Stimulated activated CD8-positive, alpha-beta memory T cell treated with anti-CD3 and anti-CD28 coated beads, Interleukin-7, amount 100 ng/mL, for 24 hours (primary cell): Measurements from ENCODE around the gene DST.
"Not testable (repeated sequence)": the region's sequence is repeated elsewhere in the genome, so short reads cannot be mapped to it uniquely, and the experiment has no call there.

Experiments used
- DNase-seq: peaks from one replicate; pipeline ENCODE4 v3.0.0-alpha.2; 2020; ENCODE audit warnings: low read depth

Gene DST

DNA sequence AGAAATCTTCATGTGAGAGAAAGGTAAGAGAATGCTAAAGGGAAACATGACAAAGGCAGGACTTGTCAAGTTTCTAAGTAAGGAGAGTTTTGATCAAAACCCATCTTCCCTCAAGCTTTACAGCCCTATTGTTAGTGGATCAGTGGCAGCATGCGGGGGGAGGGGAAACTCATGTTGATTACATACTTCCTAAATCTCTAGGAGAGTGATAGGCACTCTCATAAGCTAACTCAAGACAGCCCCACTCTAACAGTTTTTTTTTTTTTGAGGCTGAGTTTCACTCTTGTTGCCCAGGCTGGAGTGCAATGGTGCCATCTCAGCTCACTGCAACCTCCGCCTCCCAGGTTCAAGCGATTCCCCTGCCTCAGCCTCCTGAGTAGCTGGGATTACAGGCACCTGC lies 18.6 kb upstream of the DST start:
- DNase-seq: not testable (repeated sequence)

GRCh38 chr6:56660381-56660730 lies 17.7 kb upstream of the DST start:
- no peak for DNase-seq

- no peak for DNase-seq
Measured at GRCh38 chr6:56659721-56660380, 17.2 kb upstream of the DST start.

DNA sequence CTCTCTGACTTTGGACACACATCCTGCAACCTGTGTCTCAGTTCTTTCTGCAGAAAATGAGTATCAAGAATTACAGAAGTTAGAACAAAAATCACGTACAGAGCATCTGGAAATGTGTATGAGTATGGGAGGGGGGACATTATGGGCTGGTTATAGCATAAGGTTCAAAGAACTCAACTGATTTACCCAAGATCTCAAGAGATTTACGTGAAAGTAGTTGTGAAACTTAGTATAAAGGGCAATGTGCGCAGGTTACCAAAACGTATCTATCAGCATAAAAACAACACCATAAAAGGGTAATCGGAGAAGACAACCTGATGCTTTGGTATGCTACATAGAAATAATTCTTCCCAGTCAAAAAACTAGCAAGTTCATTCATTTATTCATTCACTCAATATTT lies 15.6 kb upstream of the DST start:
- no peak for DNase-seq

DNA sequence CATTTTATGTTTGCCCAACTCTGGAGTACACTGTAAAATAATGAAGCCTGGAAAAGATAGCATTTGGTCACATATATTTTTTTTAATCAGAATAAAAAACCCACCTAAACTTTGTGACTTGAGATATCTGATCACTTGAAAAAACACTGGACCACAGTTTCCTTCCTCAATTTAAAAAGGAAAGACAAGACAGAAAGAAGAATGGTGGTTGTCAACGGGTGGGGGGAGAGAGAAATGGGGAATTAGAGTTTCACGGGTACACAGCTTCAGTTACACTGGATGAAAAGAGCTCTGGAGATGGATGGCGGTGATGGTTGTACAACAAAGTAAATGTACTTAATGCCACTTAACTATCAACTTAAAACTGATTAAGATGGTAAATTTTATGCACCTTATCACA lies 14.7 kb upstream of the DST start:
- DNase-seq: no peak

DNA sequence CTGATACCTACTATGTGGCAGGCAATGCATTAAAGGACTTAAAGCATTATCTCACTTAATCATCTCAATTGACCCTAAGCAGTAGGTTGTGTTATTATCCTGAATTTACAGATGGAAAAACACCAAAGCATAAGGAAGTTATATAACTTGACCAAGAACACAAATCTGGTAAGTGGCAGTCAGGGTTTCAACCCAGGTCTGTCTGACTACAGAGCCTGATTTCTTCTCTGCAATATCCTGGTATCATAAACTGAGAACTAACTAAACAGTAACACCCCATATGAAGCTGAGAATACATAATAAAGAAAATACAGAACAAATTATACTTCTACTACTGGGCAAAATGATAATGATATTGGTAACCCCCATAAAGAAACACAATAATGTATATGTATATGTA lies 13.8 kb upstream of the DST start:
- DNase-seq: no peak

GRCh38 chr6:56655996-56656395 lies 13.3 kb upstream of the DST start:
- no peak for DNase-seq

- DNase-seq: no peak
Measured at GRCh38 chr6:56655249-56655648, 12.6 kb upstream of the DST start.

DNA sequence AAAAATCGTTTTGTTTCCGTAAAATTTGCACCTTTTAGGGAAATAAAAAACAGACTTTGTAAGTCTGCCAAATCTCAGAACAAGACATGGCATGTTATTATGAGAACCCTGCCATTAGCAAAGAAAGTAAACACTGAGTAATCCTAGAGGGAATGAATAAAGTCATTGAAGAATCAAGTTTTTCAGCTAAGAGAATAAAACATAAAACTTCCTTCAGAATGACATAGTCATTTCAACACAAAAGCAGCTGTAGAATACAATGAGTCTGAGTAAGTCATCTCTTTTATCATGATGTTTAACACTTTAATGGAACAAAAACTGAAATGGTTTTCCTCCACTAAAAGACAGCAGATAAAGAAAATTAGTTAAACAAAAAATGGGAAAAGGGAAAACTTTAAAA lies 10.3 kb upstream of the DST start:
- no peak for DNase-seq

- DNase-seq: no peak
Measured at GRCh38 chr6:56652231-56652630, 9.5 kb upstream of the DST start.

DNA sequence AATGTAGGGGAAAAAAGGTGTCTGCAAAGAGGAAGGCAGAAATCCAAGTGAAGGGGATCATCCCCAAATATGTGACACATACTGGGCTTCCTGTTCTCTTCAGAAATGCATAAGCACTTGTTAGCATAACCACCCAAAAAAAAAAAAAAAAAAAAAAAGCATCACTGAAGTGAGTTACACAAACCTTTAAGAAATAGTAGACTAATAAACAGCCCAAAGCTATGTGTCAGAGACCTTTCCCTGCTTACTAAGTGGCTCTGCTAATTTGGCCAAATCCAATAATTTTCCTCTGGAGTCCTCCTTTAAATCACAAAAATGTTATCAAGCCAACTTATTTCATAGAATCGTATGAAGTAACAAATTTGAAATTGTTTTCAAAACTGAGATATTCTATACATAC lies 7.5 kb upstream of the DST start:
- DNase-seq: no peak

DNA sequence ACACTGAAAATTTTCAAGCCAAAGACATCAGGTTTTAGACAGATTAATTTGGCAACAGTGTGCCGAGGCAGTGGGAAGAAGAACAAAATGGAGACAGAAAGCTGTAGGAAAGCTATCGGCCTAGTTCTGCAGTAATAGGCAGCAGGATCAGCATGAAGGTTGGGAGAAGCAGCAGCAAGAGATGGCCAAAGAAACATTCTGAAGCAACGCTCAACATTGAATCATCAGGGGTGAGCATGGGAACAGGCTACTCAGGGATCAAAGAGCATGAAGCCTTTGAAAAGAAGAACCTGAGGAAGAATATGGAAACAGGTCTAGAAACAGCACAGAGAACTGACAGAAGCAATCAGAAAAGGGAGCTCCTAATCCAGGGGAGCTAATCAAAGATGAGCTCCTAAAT lies 7.1 kb upstream of the DST start:
- no peak for DNase-seq

- no peak for DNase-seq
Measured at GRCh38 chr6:56649053-56649769, 6.5 kb upstream of the DST start.

- no peak for DNase-seq
Measured at GRCh38 chr6:56647172-56647762, 4.6 kb upstream of the DST start.

- DNase-seq: no peak
Measured at GRCh38 chr6:56644366-56644765, 1.7 kb upstream of the DST start.

- no peak for DNase-seq
Measured at GRCh38 chr6:56643379-56644089, 845 bp upstream of the DST start.

- no peak for DNase-seq
Measured at GRCh38 chr6:56640374-56640773, 2.3 kb downstream of the DST start.

GRCh38 chr6:56638760-56639159 lies 3.9 kb downstream of the DST start:
- DNase-seq: no peak

- DNase-seq: no peak
Measured at GRCh38 chr6:56637640-56638039, 5.0 kb downstream of the DST start.

- DNase-seq: no peak
Measured at GRCh38 chr6:56628105-56628504, 14.6 kb downstream of the DST start.

DNA sequence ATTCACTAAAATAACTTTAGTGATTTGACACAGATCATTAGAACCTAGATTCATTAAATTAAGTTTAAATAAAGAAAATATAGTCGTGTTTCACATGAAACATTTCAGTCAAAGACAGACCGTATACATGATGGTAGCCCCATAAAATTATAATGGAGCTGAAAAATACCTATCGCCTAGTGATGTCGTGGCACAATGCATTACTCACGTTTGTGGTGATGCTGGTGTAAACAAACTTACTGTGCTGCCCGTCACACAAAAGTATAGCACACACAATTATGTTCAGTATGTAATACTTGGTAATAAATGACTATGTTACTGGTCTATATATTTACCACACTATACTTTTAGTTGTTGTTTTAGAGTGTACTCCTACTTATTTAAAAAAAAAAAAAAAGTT lies 17.3 kb downstream of the DST start:
- DNase-seq: no peak

- DNase-seq: no peak
Measured at GRCh38 chr6:56624728-56625069, 18.0 kb downstream of the DST start.

- DNase-seq: no peak
Measured at GRCh38 chr6:56624046-56624727, 18.5 kb downstream of the DST start.
